ENCODE results near the gene MED26. TPM values are rescaled to one million over a fixed set of nuclear protein-coding genes. Genes with fewer than 3 reads are reported as not detected.

Gene MED26
- total and polyA plus RNA-seq, 2 of the 8 experiments (the other 6 are each of a cell fraction or from before 2014, with no cell fraction given), result 5.3 to 10.7 TPM

DNA sequence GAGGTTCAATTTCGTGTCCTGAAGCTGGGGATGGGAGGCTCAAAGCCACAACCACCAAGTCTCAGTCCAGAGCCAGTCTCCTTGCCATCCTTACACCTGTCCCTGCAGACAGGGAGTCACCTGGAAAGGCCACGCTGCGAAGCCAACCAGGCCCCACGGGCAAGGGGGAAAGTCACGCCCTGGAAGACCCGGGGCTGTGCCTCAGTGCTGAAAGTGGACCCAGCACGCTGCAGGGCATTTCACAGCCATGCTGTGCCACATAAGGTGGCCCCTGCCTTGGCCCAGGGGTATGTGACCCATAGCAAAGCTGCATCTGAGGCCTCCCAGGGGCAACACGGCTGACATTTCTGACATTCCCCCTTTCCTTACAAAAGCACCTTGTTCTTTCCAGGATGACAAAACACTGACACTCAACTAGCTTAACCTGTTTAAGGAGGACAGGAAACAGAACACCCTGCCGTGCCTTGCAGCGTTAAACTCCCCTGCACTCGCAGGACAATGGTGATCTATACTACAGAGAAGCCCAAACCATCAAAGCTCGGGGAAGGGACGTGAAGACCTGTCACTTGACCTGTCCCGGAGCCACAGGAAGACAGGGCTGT is 100.6 kb downstream of the MED26 start (continued):
- TF ChIP-seq TBP (IDR thresholded peaks at IDR 0.05; ENCODE audit: low read depth, low read length) (no peak), EP300 (IDR thresholded peaks at IDR 0.05; ENCODE audit: borderline replicate concordance in 1 of 2, low read depth in 2 of 2, low read length in 2 of 2) (no peak)

All from H1 (cell line).